Measurements from ENCODE around the gene CPEB4. TPM values are rescaled to one million over a fixed set of nuclear protein-coding genes. Genes with fewer than 3 reads are reported as not detected.

The CPEB4 gene
- total and polyA plus RNA-seq, 9 of the 15 experiments (the other 6 are each of a cell fraction or from before 2014, with no cell fraction given): 7.4 to 21.3 (median 12.4) TPM

- TF ChIP-seq RREB1 (CRISPR knock-in tag; IDR thresholded peaks at IDR 0.05): no peak
- TF ChIP-seq CREB5 (CRISPR knock-in tag; IDR thresholded peaks at IDR 0.05): no peak
- TF ChIP-seq TGIF2 (CRISPR knock-in tag; IDR thresholded peaks at IDR 0.05): no peak
- no peak for TF ChIP-seq MTF1 (CRISPR knock-in tag; IDR thresholded peaks at IDR 0.05; ENCODE audit: borderline replicate concordance)
- TF ChIP-seq ZNF449 (CRISPR knock-in tag; IDR thresholded peaks at IDR 0.05): no peak
- no peak for TF ChIP-seq CC2D1A (IDR thresholded peaks at IDR 0.05)
- TF ChIP-seq STAG1 (CRISPR knock-in tag; IDR thresholded peaks at IDR 0.05; ENCODE audit: borderline replicate concordance): no peak
- peak; percentile 77 for TF ChIP-seq NFYB (IDR thresholded peaks at IDR 0.05; ENCODE audit: extremely low read depth, insufficient read length)
- no peak for TF ChIP-seq ZNF512 (tag; IDR thresholded peaks at IDR 0.05)
- no peak for TF ChIP-seq KLF16 (IDR thresholded peaks at IDR 0.05)
- no peak for TF ChIP-seq FOXK1 (CRISPR knock-in tag; IDR thresholded peaks at IDR 0.05; ENCODE audit: borderline replicate concordance)
- TF ChIP-seq ZKSCAN3 (CRISPR knock-in tag; IDR thresholded peaks at IDR 0.05): no peak
- TF ChIP-seq ASH1L (IDR thresholded peaks at IDR 0.05; ENCODE audit: borderline replicate concordance, low read depth, partially characterized antibody): no peak
- TF ChIP-seq DDX20 (tag; IDR thresholded peaks at IDR 0.05; ENCODE audit: low read depth): no peak
Observed at GRCh38 chr5:173866858-173867679, 21.1 kb upstream of the CPEB4 start (continued).
